ENCODE results near the gene ATP5F1A.
"Not testable (repeated sequence)": the region's sequence is repeated elsewhere in the genome, so short reads cannot be mapped to it uniquely, and the experiment has no call there.

The ATP5F1A gene

GRCh38 chr18:46097801-46098615 lies at the start of gene ATP5F1A:
ATP5F1A (minus strand) TSS chr18:46098296; CDS start chr18:46098231, 65 bp downstream.
- peak; percentile 82 for DNase-seq

- no peak for DNase-seq
Observed at GRCh38 chr18:46141199-46141598, 43.1 kb upstream of the ATP5F1A start.

GRCh38 chr18:46140173-46140572 lies 42.1 kb upstream of the ATP5F1A start:
- DNase-seq: no peak

- no peak for DNase-seq
Observed at GRCh38 chr18:46134920-46135675, 37.0 kb upstream of the ATP5F1A start.

- DNase-seq: no peak
Observed at GRCh38 chr18:46133534-46133933, 35.4 kb upstream of the ATP5F1A start.

GRCh38 chr18:46130549-46130948 lies 32.5 kb upstream of the ATP5F1A start:
- not testable (repeated sequence) for DNase-seq

GRCh38 chr18:46130061-46130460 lies 32.0 kb upstream of the ATP5F1A start:
- DNase-seq: no peak

GRCh38 chr18:46126625-46127024 lies 28.5 kb upstream of the ATP5F1A start:
- DNase-seq: not testable (repeated sequence)

- no peak for DNase-seq
Observed at GRCh38 chr18:46113751-46114150, 15.7 kb upstream of the ATP5F1A start.

GRCh38 chr18:46110406-46110805 lies 12.3 kb upstream of the ATP5F1A start:
- no peak for DNase-seq

- DNase-seq: no peak
Observed at GRCh38 chr18:46109386-46109785, 11.3 kb upstream of the ATP5F1A start.

- DNase-seq: peak; percentile 71
Observed at GRCh38 chr18:46104128-46104911, 6.2 kb upstream of the ATP5F1A start, which contains the start of gene HAUS1. HAUS1 (plus strand) TSS chr18:46104385; CDS start chr18:46104412, 27 bp downstream.

GRCh38 chr18:46099463-46099862 lies 1.4 kb upstream of the ATP5F1A start:
- no peak for DNase-seq

- DNase-seq: no peak
Observed at GRCh38 chr18:46098616-46098933, 479 bp upstream of the ATP5F1A start.

- peak; percentile 4 for DNase-seq
Observed at GRCh38 chr18:46097431-46097800, 680 bp downstream of the ATP5F1A start.

- DNase-seq: no peak
Observed at GRCh38 chr18:46096651-46097300, 1.3 kb downstream of the ATP5F1A start.

- DNase-seq: no peak
Observed at GRCh38 chr18:46095532-46095931, 2.6 kb downstream of the ATP5F1A start.

GRCh38 chr18:46088501-46088900 lies 9.6 kb downstream of the ATP5F1A start:
- not testable (repeated sequence) for DNase-seq

- no peak for DNase-seq
Observed at GRCh38 chr18:46084431-46084830, 13.7 kb downstream of the ATP5F1A start.

- no peak for DNase-seq
Observed at GRCh38 chr18:46080156-46080555, 17.9 kb downstream of the ATP5F1A start.

- no peak for DNase-seq
Observed at GRCh38 chr18:46079336-46079735, 18.8 kb downstream of the ATP5F1A start.

- DNase-seq: peak; percentile 14
Observed at GRCh38 chr18:46073474-46074331, 24.4 kb downstream of the ATP5F1A start.

All from CD4-positive, alpha-beta T cell treated with Interferon gamma for 1 hour (primary cell).